Measurements from ENCODE around the gene IL18. TPM values are rescaled to one million over a fixed set of nuclear protein-coding genes. Genes with fewer than 3 reads are reported as not detected.

IL18 gene
- total RNA-seq, 4 donors from 2014 or later, result 10.4 to 70.9 (median 30.8) TPM

DNA sequence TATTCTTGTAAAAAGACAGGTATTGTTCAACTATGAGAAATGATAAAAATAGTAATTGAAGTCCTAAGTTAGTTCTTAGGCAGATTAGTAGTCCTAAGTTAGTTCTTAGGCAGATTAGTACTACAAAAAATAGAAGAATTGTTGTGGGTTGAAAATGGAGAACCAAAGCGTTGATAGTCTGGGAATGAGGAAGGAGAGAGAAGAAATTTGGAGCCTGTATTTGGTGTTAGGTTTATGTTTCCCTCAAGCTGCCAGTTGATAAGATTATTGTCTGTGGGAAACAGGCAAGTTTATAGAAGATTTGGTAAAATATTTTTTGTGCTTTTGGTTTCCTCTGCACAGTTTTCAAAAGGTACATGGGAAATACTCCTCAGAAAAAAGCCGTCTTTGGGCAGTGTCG is 15.0 kb upstream of the IL18 start:
- ATAC-seq (ENCODE audit: low FRiP score) (no peak), DNase-seq (ENCODE audit: low spot score) (no peak)
- TF ChIP-seq, protein P1, sequence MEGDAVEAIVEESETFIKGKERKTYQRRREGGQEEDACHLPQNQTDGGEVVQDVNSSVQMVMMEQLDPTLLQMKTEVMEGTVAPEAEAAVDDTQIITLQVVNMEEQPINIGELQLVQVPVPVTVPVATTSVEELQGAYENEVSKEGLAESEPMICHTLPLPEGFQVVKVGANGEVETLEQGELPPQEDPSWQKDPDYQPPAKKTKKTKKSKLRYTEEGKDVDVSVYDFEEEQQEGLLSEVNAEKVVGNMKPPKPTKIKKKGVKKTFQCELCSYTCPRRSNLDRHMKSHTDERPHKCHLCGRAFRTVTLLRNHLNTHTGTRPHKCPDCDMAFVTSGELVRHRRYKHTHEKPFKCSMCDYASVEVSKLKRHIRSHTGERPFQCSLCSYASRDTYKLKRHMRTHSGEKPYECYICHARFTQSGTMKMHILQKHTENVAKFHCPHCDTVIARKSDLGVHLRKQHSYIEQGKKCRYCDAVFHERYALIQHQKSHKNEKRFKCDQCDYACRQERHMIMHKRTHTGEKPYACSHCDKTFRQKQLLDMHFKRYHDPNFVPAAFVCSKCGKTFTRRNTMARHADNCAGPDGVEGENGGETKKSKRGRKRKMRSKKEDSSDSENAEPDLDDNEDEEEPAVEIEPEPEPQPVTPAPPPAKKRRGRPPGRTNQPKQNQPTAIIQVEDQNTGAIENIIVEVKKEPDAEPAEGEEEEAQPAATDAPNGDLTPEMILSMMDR (IDR thresholded peaks at IDR 0.05), result no peak

DNA sequence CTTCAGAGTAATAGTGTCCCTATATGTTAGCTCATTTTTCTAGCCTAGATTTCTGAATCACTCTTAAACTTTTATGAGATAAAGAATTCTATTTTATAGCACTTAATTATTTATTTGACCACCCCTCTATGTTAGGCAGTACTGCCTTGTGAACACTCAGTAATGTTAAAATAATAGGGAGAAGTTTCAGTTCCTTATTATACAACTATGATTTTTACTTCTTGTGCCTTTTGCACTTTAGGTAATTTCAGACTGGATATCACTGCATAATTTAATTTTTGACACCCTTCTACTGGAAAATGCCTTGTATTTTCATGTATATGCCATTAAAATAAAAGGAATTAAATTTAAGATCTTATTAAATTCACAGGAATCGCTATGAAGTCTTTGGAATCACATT is 14.5 kb upstream of the IL18 start:
- DNase-seq (ENCODE audit: low spot score) (no peak), ATAC-seq (ENCODE audit: low FRiP score) (no peak)
- TF ChIP-seq, protein P1 (IDR thresholded peaks at IDR 0.05), result no peak

DNA sequence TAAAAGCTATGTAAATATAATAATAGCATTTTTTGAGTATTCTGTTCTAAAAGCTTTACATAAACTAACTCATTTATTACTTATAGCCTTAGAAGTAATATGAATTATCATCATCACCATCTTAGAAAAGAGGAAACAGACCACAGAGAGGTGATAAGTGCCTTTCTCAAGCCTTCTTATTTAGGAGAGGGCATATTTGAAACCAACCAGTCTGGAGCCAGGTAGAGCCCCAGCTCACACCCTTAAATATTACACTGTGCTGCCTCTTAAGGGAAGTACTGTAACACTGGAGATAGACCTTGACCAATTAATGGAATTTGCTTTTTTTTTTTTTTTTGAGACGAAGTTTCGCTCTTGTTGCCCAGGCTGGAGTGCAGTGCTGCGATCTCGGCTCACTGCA is 13.7 kb upstream of the IL18 start:
- DNase-seq (ENCODE audit: low spot score), result no peak
- TF ChIP-seq, protein P1 (IDR thresholded peaks at IDR 0.05), result no peak
- no peak for ATAC-seq (ENCODE audit: low FRiP score)

GRCh38 chr11:112176077-112176476 is 12.2 kb upstream of the IL18 start:
- TF ChIP-seq, protein P1 (IDR thresholded peaks at IDR 0.05), result no peak

DNA sequence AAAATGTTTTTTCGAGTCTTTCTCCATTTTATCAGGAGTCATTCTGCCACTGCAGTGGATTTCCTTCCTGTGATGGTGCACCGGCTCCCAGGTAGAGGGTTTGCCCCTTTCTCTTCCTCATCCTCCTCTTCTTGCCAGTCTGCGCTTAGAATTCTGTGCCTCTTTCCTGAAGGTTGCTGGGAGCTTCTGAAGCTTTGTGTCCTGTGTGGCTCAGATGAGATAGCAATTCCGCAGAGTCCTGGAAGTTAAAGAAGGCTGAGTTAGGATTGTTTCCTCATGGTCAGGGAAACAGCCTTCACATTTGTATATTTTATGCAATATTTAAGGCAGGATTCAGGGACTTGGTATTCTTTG is 11.7 kb upstream of the IL18 start:
- TF ChIP-seq, protein P1 (IDR thresholded peaks at IDR 0.05), result no peak
- DNase-seq (ENCODE audit: low spot score) (no peak), ATAC-seq (ENCODE audit: low FRiP score) (peak; percentile 15)

More at GRCh38 chr11:112176077-112176476, 12.2 kb upstream of the IL18 start:
- no peak for ATAC-seq (ENCODE audit: low FRiP score)
- no peak for DNase-seq (ENCODE audit: low spot score)

DNA sequence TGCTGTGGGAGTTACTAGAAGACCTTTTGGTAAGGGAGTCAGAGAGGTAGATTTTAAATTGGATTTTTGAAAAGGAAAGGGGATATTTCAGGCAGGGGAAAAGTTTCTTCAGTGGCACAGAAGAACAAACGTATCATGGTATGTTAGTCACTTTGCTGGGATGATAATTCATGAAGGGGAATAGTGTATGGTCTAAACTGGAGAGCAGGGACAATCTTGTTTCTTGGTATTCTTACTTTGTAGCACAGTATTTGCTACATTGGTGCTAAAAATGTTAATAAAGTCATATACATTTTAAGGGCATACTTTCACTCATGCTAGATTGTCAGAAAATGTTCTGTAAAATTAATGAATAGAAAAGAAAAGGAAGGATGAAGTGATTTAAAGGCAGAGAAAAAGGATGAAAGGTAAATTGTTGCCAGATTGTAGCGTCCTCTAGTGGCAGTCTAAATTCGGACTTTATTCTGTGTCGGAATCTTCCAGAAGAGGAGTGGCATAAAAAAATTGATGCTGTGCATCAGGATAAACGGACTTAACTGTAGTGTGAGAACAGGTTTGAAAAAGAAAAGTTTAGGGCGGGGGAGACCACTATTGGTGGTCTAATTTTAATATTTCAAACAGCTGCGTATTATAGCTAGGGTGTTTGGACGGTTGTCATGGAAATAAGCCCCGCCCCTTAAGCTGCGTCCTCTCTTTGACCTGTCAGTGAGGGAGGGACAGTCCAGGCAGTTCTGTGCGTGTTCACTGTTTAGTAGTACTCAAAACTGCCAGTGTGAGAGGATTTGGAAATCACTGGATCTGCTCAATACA is 11.1 kb upstream of the IL18 start, which contains the start of gene BCO2:
Gene BCO2, plus strand, starts transcription at position 724 of the 810 bp plus-strand sequence. CDS start 90 bp downstream, outside the sequence.
- ATAC-seq (ENCODE audit: low FRiP score) (peak; percentile 98), DNase-seq (ENCODE audit: low spot score) (peak; percentile 96)
- TF ChIP-seq, protein P1 (IDR thresholded peaks at IDR 0.05), result peak in 2 of 3 donors; percentile 57 to 96

DNA sequence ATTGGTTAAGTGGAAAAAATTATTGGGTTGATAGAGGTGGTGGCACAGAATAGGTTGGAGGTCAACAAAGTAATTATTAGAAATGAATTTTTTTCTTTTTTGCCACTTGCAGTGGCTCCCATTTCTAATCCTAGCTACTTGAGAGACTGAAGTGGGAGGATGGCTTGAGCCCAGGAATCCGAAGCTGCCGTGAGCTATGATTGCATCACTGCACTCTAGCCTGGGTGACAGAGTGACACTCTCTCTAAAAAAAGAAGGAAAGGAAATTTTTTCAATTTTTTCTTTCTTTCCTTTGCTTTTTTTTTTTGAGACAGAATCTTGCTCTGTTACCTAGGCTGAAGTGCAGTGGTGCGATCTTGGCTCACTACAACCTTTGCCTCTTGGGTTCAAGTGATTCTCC is 9.3 kb upstream of the IL18 start:
- TF ChIP-seq, protein P1 (IDR thresholded peaks at IDR 0.05), result no peak
- ATAC-seq (ENCODE audit: low FRiP score), result no peak
- DNase-seq (ENCODE audit: low spot score), result no peak

Data from omental fat pad (tissue), 4 donors.